Cardiac muscle cell (in vitro differentiated cells and primary cell): ENCODE measurements around the gene TMEM139. TPM values are rescaled to one million over a fixed set of nuclear protein-coding genes. Genes with fewer than 3 reads are reported as not detected.

Source experiments
- DNase-seq, 2 donors: peaks; one replicate each; pipeline versions ENCODE4 v3.0.0 to v3.0.0-alpha.2; 2010 to 2017; ENCODE audit warnings: low read depth in 1 of 2, low spot score in 1 of 2
- H3K27ac ChIP-seq: fragments of 200-600 bp; sonication (generic); 2 replicates; pipeline ENCODE4 v1.5.1; 2016
- H3K27me3 ChIP-seq: fragments of 200-600 bp; sonication (generic); 2 replicates; pipeline ENCODE4 v1.6.0; 2016; ENCODE audit warnings: control low read depth
- H3K36me3 ChIP-seq: fragments of 200-600 bp; sonication (generic); 2 replicates; pipeline ENCODE4 v1.5.1; 2016; ENCODE audit warnings: control low read depth
- H3K4me1 ChIP-seq: fragments of 200-600 bp; sonication (generic); 2 replicates; pipeline ENCODE4 v1.8.1; 2017; ENCODE audit warnings: low read depth, mild to moderate bottlenecking, mixed run types
- H3K4me3 ChIP-seq: fragments of 200-600 bp; sonication (generic); 2 replicates; pipeline ENCODE4 v1.5.1; 2016; ENCODE audit warnings: mild to moderate bottlenecking
- H3K9me3 ChIP-seq: fragments of 200-600 bp; sonication (generic); 2 replicates; pipeline ENCODE4 v1.5.1; 2017; ENCODE audit warnings: low read depth, mild to moderate bottlenecking, control low read depth
- CTCF ChIP-seq: IDR thresholded peaks from 2 replicates; pipeline ENCODE4 v1.5.1; 2012; ENCODE audit warnings: low read depth, mild to moderate bottlenecking, low read length
- polyA plus RNA-seq: library from polyadenylated mRNA; unstranded; fragments of >200 nt; fragmentation: Nextera tagmentation; extraction: Ambion mirVana; gene quantifications from 2 replicates; pipeline ENCODE4 v1.2.1, GENCODE V29; 2016
- total RNA-seq: library from RNA; depleted of rRNA; stranded (reverse); fragments of >200 nt; gene quantifications from 2 replicates; pipeline ENCODE4 v1.2.3, GENCODE V29; 2016

TMEM139 gene
- total and polyA plus RNA-seq, 2 experiments from 2014 or later: 0.69 to 2.0 TPM

GRCh38 chr7:143290293-143290692, 5.5 kb downstream of the TMEM139 start:
- no peaks in the 10 kb centered on the region for H3K9me3 ChIP-seq
- peaks cover 30% of the 10 kb centered on the region for H3K36me3 ChIP-seq
- no peak overlapping the region for H3K4me3 ChIP-seq
- no peak for DNase-seq
- no peak for TF ChIP-seq CTCF
- peaks cover 3% of the 10 kb centered on the region for H3K4me1 ChIP-seq
- H3K27me3 ChIP-seq: no peaks in the 10 kb centered on the region
- no peak overlapping the region for H3K27ac ChIP-seq

- H3K27me3 ChIP-seq: no peaks in the 10 kb centered on the region
- no peak for TF ChIP-seq CTCF
- H3K27ac ChIP-seq: no peak overlapping the region
- no peak overlapping the region for H3K4me3 ChIP-seq
- H3K9me3 ChIP-seq: no peaks in the 10 kb centered on the region
- H3K4me1 ChIP-seq: peaks cover 21% of the 10 kb centered on the region
- H3K36me3 ChIP-seq: peaks cover 39% of the 10 kb centered on the region
- DNase-seq: no peak
These were observed 8.1 kb downstream of the TMEM139 start for GRCh38 chr7:143292876-143293275.

- DNase-seq: peak in 1 of 2 donors; percentile 54
- Histone ChIP-seq H3K4me3 (no peak overlapping the region), H3K27ac (peak overlapping the region; percentile 68), H3K27me3 (no peaks in the 10 kb centered on the region), H3K9me3 (no peaks in the 10 kb centered on the region), H3K4me1 (peaks cover 18% of the 10 kb centered on the region), H3K36me3 (peaks cover 59% of the 10 kb centered on the region)
- no peak for TF ChIP-seq CTCF
These were observed 11.1 kb downstream of the TMEM139 start for GRCh38 chr7:143295870-143296269.

- peaks cover 18% of the 10 kb centered on the region for H3K4me1 ChIP-seq
- no peak for TF ChIP-seq CTCF
- H3K27ac ChIP-seq: peak overlapping the region; percentile 68
- no peaks in the 10 kb centered on the region for H3K27me3 ChIP-seq
- peaks cover 67% of the 10 kb centered on the region for H3K36me3 ChIP-seq
- no peak for DNase-seq
- H3K9me3 ChIP-seq: no peaks in the 10 kb centered on the region
- peak overlapping the region; percentile 8 for H3K4me3 ChIP-seq
These were observed 11.9 kb downstream of the TMEM139 start for GRCh38 chr7:143296686-143297085.

- H3K27ac ChIP-seq: no peak overlapping the region
- H3K4me3 ChIP-seq: no peak overlapping the region
- H3K27me3 ChIP-seq: no peaks in the 10 kb centered on the region
- peaks cover 72% of the 10 kb centered on the region for H3K36me3 ChIP-seq
- no peak for DNase-seq
- no peak for TF ChIP-seq CTCF
- peaks cover 18% of the 10 kb centered on the region for H3K4me1 ChIP-seq
- H3K9me3 ChIP-seq: no peaks in the 10 kb centered on the region
These were observed 14.6 kb downstream of the TMEM139 start for GRCh38 chr7:143299346-143299745.

- peak; percentile 58 for TF ChIP-seq CTCF
- H3K36me3 ChIP-seq: peaks cover 72% of the 10 kb centered on the region
- no peaks in the 10 kb centered on the region for H3K9me3 ChIP-seq
- no peaks in the 10 kb centered on the region for H3K27me3 ChIP-seq
- H3K27ac ChIP-seq: no peak overlapping the region
- no peak overlapping the region for H3K4me3 ChIP-seq
- peaks cover 18% of the 10 kb centered on the region for H3K4me1 ChIP-seq
- peak; percentile 20 to 44 for DNase-seq
These were observed 15.1 kb downstream of the TMEM139 start for GRCh38 chr7:143299840-143300239.
